ENCODE results near the gene POU6F2.

POU6F2 gene

GRCh38 chr7:39342763-39343162, 365.1 kb downstream of the POU6F2 start:
- Histone ChIP-seq H3K4me3 (ENCODE audit: low read depth in 1 of 2, low read length in 2 of 2) (no peak overlapping the region), H3K36me3 (ENCODE audit: control insufficient read depth in 1 of 2, insufficient read depth in 2 of 2, low read length in 2 of 2) (no peaks in the 10 kb centered on the region), H3K27me3 (ENCODE audit: control insufficient read depth in 1 of 2, insufficient read depth in 2 of 2, low read length in 2 of 2) (peaks cover 0 to 5% of the 10 kb centered on the region in 2 donors), H3K4me1 (ENCODE audit: control insufficient read depth in 1 of 2, insufficient read depth in 2 of 2, low read length in 2 of 2) (no peaks in the 10 kb centered on the region), H3K9ac (ENCODE audit: low read depth in 1 of 2, low read length in 2 of 2) (no peak overlapping the region), H3K27ac (ENCODE audit: low read depth, low read length) (no peak overlapping the region), H3K9me3 (ENCODE audit: control insufficient read depth in 1 of 2, low read length in 2 of 2) (no peaks in the 10 kb centered on the region)

GRCh38 chr7:39349452-39350123, 371.9 kb downstream of the POU6F2 start:
- no peaks in the 10 kb centered on the region for H3K9me3 ChIP-seq (ENCODE audit: control insufficient read depth in 1 of 2, low read length in 2 of 2)
- peaks cover 0 to 5% of the 10 kb centered on the region in 2 donors for H3K4me1 ChIP-seq (ENCODE audit: control insufficient read depth in 1 of 2, insufficient read depth in 2 of 2, low read length in 2 of 2)
- no peak overlapping the region for H3K4me3 ChIP-seq (ENCODE audit: low read depth in 1 of 2, low read length in 2 of 2)
- no peak overlapping the region for H3K9ac ChIP-seq (ENCODE audit: low read depth in 1 of 2, low read length in 2 of 2)
- no peaks in the 10 kb centered on the region for H3K36me3 ChIP-seq (ENCODE audit: control insufficient read depth in 1 of 2, insufficient read depth in 2 of 2, low read length in 2 of 2)
- no peak overlapping the region for H3K27ac ChIP-seq (ENCODE audit: low read depth, low read length)
- peaks cover 0 to 5% of the 10 kb centered on the region in 2 donors for H3K27me3 ChIP-seq (ENCODE audit: control insufficient read depth in 1 of 2, insufficient read depth in 2 of 2, low read length in 2 of 2)

GRCh38 chr7:39353615-39354376, 376.1 kb downstream of the POU6F2 start:
- peaks cover 0 to 5% of the 10 kb centered on the region in 2 donors for H3K4me1 ChIP-seq (ENCODE audit: control insufficient read depth in 1 of 2, insufficient read depth in 2 of 2, low read length in 2 of 2)
- no peak overlapping the region for H3K9ac ChIP-seq (ENCODE audit: low read depth in 1 of 2, low read length in 2 of 2)
- H3K27ac ChIP-seq (ENCODE audit: low read depth, low read length), result no peak overlapping the region
- no peaks in the 10 kb centered on the region for H3K27me3 ChIP-seq (ENCODE audit: control insufficient read depth in 1 of 2, insufficient read depth in 2 of 2, low read length in 2 of 2)
- H3K36me3 ChIP-seq (ENCODE audit: control insufficient read depth in 1 of 2, insufficient read depth in 2 of 2, low read length in 2 of 2), result no peaks in the 10 kb centered on the region
- H3K9me3 ChIP-seq (ENCODE audit: control insufficient read depth in 1 of 2, low read length in 2 of 2), result no peaks in the 10 kb centered on the region
- H3K4me3 ChIP-seq (ENCODE audit: low read depth in 1 of 2, low read length in 2 of 2), result no peak overlapping the region

GRCh38 chr7:39355664-39356063, 378.0 kb downstream of the POU6F2 start:
- H3K27ac ChIP-seq (ENCODE audit: low read depth, low read length), result no peak overlapping the region
- H3K4me1 ChIP-seq (ENCODE audit: control insufficient read depth in 1 of 2, insufficient read depth in 2 of 2, low read length in 2 of 2), result peaks cover 0 to 7% of the 10 kb centered on the region in 2 donors
- no peaks in the 10 kb centered on the region for H3K9me3 ChIP-seq (ENCODE audit: control insufficient read depth in 1 of 2, low read length in 2 of 2)
- no peak overlapping the region for H3K4me3 ChIP-seq (ENCODE audit: low read depth in 1 of 2, low read length in 2 of 2)
- H3K27me3 ChIP-seq (ENCODE audit: control insufficient read depth in 1 of 2, insufficient read depth in 2 of 2, low read length in 2 of 2), result no peaks in the 10 kb centered on the region
- H3K9ac ChIP-seq (ENCODE audit: low read depth in 1 of 2, low read length in 2 of 2), result no peak overlapping the region
- no peaks in the 10 kb centered on the region for H3K36me3 ChIP-seq (ENCODE audit: control insufficient read depth in 1 of 2, insufficient read depth in 2 of 2, low read length in 2 of 2)

GRCh38 chr7:39356172-39356925, 378.6 kb downstream of the POU6F2 start:
- H3K9me3 ChIP-seq (ENCODE audit: control insufficient read depth in 1 of 2, low read length in 2 of 2), result no peaks in the 10 kb centered on the region
- no peak overlapping the region for H3K9ac ChIP-seq (ENCODE audit: low read depth in 1 of 2, low read length in 2 of 2)
- no peaks in the 10 kb centered on the region for H3K36me3 ChIP-seq (ENCODE audit: control insufficient read depth in 1 of 2, insufficient read depth in 2 of 2, low read length in 2 of 2)
- no peaks in the 10 kb centered on the region for H3K27me3 ChIP-seq (ENCODE audit: control insufficient read depth in 1 of 2, insufficient read depth in 2 of 2, low read length in 2 of 2)
- peaks cover 0 to 14% of the 10 kb centered on the region in 2 donors for H3K4me1 ChIP-seq (ENCODE audit: control insufficient read depth in 1 of 2, insufficient read depth in 2 of 2, low read length in 2 of 2)
- no peak overlapping the region for H3K4me3 ChIP-seq (ENCODE audit: low read depth in 1 of 2, low read length in 2 of 2)
- H3K27ac ChIP-seq (ENCODE audit: low read depth, low read length), result no peak overlapping the region

GRCh38 chr7:39357648-39358047, 379.9 kb downstream of the POU6F2 start:
- Histone ChIP-seq H3K4me1 (ENCODE audit: control insufficient read depth in 1 of 2, insufficient read depth in 2 of 2, low read length in 2 of 2) (peaks cover 0 to 15% of the 10 kb centered on the region in 2 donors), H3K9ac (ENCODE audit: low read depth in 1 of 2, low read length in 2 of 2) (no peak overlapping the region), H3K36me3 (ENCODE audit: control insufficient read depth in 1 of 2, insufficient read depth in 2 of 2, low read length in 2 of 2) (no peaks in the 10 kb centered on the region), H3K4me3 (ENCODE audit: low read depth in 1 of 2, low read length in 2 of 2) (no peak overlapping the region), H3K9me3 (ENCODE audit: control insufficient read depth in 1 of 2, low read length in 2 of 2) (no peaks in the 10 kb centered on the region), H3K27me3 (ENCODE audit: control insufficient read depth in 1 of 2, insufficient read depth in 2 of 2, low read length in 2 of 2) (no peaks in the 10 kb centered on the region), H3K27ac (ENCODE audit: low read depth, low read length) (no peak overlapping the region)

GRCh38 chr7:39360038-39360437, 382.3 kb downstream of the POU6F2 start:
- no peak overlapping the region for H3K9ac ChIP-seq (ENCODE audit: low read depth in 1 of 2, low read length in 2 of 2)
- H3K27ac ChIP-seq (ENCODE audit: low read depth, low read length), result no peak overlapping the region

GRCh38 chr7:39360766-39361165, 383.1 kb downstream of the POU6F2 start:
- Histone ChIP-seq H3K27ac (ENCODE audit: low read depth, low read length) (no peak overlapping the region), H3K36me3 (ENCODE audit: control insufficient read depth in 1 of 2, insufficient read depth in 2 of 2, low read length in 2 of 2) (no peaks in the 10 kb centered on the region), H3K4me1 (ENCODE audit: control insufficient read depth in 1 of 2, insufficient read depth in 2 of 2, low read length in 2 of 2) (peaks cover under 1 to 10% of the 10 kb centered on the region in 2 donors), H3K9me3 (ENCODE audit: control insufficient read depth in 1 of 2, low read length in 2 of 2) (no peaks in the 10 kb centered on the region), H3K4me3 (ENCODE audit: low read depth in 1 of 2, low read length in 2 of 2) (peak overlapping the region in 1 of 2 donors; percentile 42), H3K27me3 (ENCODE audit: control insufficient read depth in 1 of 2, insufficient read depth in 2 of 2, low read length in 2 of 2) (no peaks in the 10 kb centered on the region), H3K9ac (ENCODE audit: low read depth in 1 of 2, low read length in 2 of 2) (no peak overlapping the region)

More at GRCh38 chr7:39360038-39360437, 382.3 kb downstream of the POU6F2 start:
- Histone ChIP-seq H3K36me3 (ENCODE audit: control insufficient read depth in 1 of 2, insufficient read depth in 2 of 2, low read length in 2 of 2) (no peaks in the 10 kb centered on the region), H3K27me3 (ENCODE audit: control insufficient read depth in 1 of 2, insufficient read depth in 2 of 2, low read length in 2 of 2) (no peaks in the 10 kb centered on the region), H3K9me3 (ENCODE audit: control insufficient read depth in 1 of 2, low read length in 2 of 2) (no peaks in the 10 kb centered on the region), H3K4me3 (ENCODE audit: low read depth in 1 of 2, low read length in 2 of 2) (peak overlapping the region in 1 of 2 donors; percentile 42), H3K4me1 (ENCODE audit: control insufficient read depth in 1 of 2, insufficient read depth in 2 of 2, low read length in 2 of 2) (peaks cover 0 to 10% of the 10 kb centered on the region in 2 donors)

- Histone ChIP-seq H3K27ac (ENCODE audit: low read depth, low read length) (no peak overlapping the region), H3K36me3 (ENCODE audit: control insufficient read depth in 1 of 2, insufficient read depth in 2 of 2, low read length in 2 of 2) (no peaks in the 10 kb centered on the region)
These were observed 388.1 kb downstream of the POU6F2 start for GRCh38 chr7:39365751-39366295.

More at GRCh38 chr7:39365751-39366295, 388.1 kb downstream of the POU6F2 start:
- Histone ChIP-seq H3K9ac (ENCODE audit: low read depth in 1 of 2, low read length in 2 of 2) (no peak overlapping the region), H3K27me3 (ENCODE audit: control insufficient read depth in 1 of 2, insufficient read depth in 2 of 2, low read length in 2 of 2) (no peaks in the 10 kb centered on the region), H3K4me3 (ENCODE audit: low read depth in 1 of 2, low read length in 2 of 2) (no peak overlapping the region), H3K4me1 (ENCODE audit: control insufficient read depth in 1 of 2, insufficient read depth in 2 of 2, low read length in 2 of 2) (peaks cover 7 to 11% of the 10 kb centered on the region in 2 donors), H3K9me3 (ENCODE audit: control insufficient read depth in 1 of 2, low read length in 2 of 2) (no peaks in the 10 kb centered on the region)
